ENCODE measurements around the gene GPRIN2.
"Not testable (repeated sequence)": the region's sequence is repeated elsewhere in the genome, so short reads cannot be mapped to it uniquely, and the experiment has no call there.

Gene GPRIN2

DNA sequence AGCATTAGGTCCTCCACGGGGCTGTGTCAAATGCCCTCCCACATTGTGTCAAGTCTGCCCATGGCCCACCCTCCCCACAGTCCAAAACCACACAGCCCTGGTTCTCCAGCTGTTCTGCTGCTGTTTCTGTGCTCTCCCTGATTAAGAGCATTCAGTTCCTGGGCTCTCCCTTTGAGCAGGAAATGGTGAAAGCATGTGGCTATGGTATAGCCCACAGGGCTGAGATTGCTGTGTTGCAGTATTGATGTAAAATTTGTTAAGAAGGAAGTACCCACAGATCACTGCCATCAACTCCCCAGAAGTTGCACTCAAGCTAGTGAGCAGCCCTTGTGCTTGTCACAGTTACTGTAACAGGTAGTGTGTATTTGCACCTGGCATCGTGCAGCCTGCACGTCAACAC, 31.8 kb upstream of the GPRIN2 start:
- H3K18ac ChIP-seq (ENCODE audit: low read length); H3K4me1 ChIP-seq (ENCODE audit: control insufficient read depth in 2 of 2, insufficient read depth in 1 of 2, low read depth in 1 of 2, low read length in 2 of 2); H2BK5ac ChIP-seq (ENCODE audit: low read length); H3K27ac ChIP-seq (replicated peaks; ENCODE audit: low read length); H3K14ac ChIP-seq (ENCODE audit: low read length); H2AFZ ChIP-seq (ENCODE audit: low read length); H3K4me2 ChIP-seq (ENCODE audit: insufficient read depth, low read length, poor library complexity, severe bottlenecking); H4K91ac ChIP-seq (ENCODE audit: low read depth, low read length, poor library complexity); DNase-seq (ENCODE audit: low spot score); H3K9ac ChIP-seq (ENCODE audit: low read depth, low read length, poor library complexity); H3K4me3 ChIP-seq (ENCODE audit: low read length in 2 of 2); H3K4ac ChIP-seq (ENCODE audit: low read length); H3K27me3 ChIP-seq (ENCODE audit: control insufficient read depth in 3 of 3, insufficient read depth in 3 of 3, low read depth in 1 of 3, low read length in 3 of 3); H2BK120ac ChIP-seq (ENCODE audit: low read depth, low read length); H2BK12ac ChIP-seq (ENCODE audit: low read length); H2BK15ac ChIP-seq (ENCODE audit: low read length); H3K23ac ChIP-seq (ENCODE audit: low read depth, low read length, poor library complexity); H2AK5ac ChIP-seq (ENCODE audit: low read depth, low read length); H3K79me1 ChIP-seq (ENCODE audit: low read depth, low read length); H3K36me3 ChIP-seq (replicated peaks in 1 of 2; ENCODE audit: control insufficient read depth in 2 of 2, insufficient read depth in 2 of 2, low read length in 2 of 2); H4K8ac ChIP-seq (ENCODE audit: low read depth, low read length); H3K9me3 ChIP-seq (replicated peaks in 1 of 2; ENCODE audit: control insufficient read depth in 2 of 2, insufficient read depth in 1 of 2, low read depth in 1 of 2, low read length in 2 of 2): not testable (repeated sequence)
- WGBS, 2 donors (ENCODE audit: extremely low coverage in 2 of 2, insufficient read length in 2 of 2, insufficient replicate concordance in 1 of 2) = no CpG with 5 or more reads among the region's 3 CpGs

DNA sequence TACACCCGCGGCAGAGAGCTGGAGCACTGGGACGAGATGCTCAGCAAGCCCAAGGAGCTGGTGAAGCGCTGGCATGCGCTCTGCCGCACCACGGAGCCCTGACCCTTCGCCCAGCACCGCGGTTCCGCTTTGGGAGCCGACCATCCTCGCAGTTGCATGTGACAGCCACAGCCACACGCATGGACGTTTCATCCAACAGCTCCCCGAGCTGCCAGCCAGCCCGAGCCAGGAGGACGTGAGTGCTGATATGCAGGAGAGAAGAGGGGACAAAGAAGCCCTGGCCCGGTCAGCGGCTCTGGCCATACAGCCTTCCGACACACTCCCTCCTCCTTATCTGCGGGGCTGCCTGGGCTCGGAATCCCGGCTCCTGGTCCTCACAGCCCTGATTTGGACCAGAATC, 31.1 kb upstream of the GPRIN2 start:
- not testable (repeated sequence) for H3K18ac ChIP-seq (ENCODE audit: low read length); H3K9ac ChIP-seq (ENCODE audit: low read depth, low read length, poor library complexity); H3K4me3 ChIP-seq (ENCODE audit: low read length in 2 of 2); H2BK15ac ChIP-seq (ENCODE audit: low read length); H3K23ac ChIP-seq (ENCODE audit: low read depth, low read length, poor library complexity); H3K14ac ChIP-seq (ENCODE audit: low read length); H4K8ac ChIP-seq (ENCODE audit: low read depth, low read length); DNase-seq (ENCODE audit: low spot score); H2AFZ ChIP-seq (ENCODE audit: low read length); H3K36me3 ChIP-seq (replicated peaks in 1 of 2; ENCODE audit: control insufficient read depth in 2 of 2, insufficient read depth in 2 of 2, low read length in 2 of 2); H3K9me3 ChIP-seq (replicated peaks in 1 of 2; ENCODE audit: control insufficient read depth in 2 of 2, insufficient read depth in 1 of 2, low read depth in 1 of 2, low read length in 2 of 2); H3K27me3 ChIP-seq (ENCODE audit: control insufficient read depth in 3 of 3, insufficient read depth in 3 of 3, low read depth in 1 of 3, low read length in 3 of 3); H3K79me1 ChIP-seq (ENCODE audit: low read depth, low read length); H2BK120ac ChIP-seq (ENCODE audit: low read depth, low read length); H2AK5ac ChIP-seq (ENCODE audit: low read depth, low read length); H4K91ac ChIP-seq (ENCODE audit: low read depth, low read length, poor library complexity); H2BK5ac ChIP-seq (ENCODE audit: low read length); H3K27ac ChIP-seq (replicated peaks; ENCODE audit: low read length); H3K4me2 ChIP-seq (ENCODE audit: insufficient read depth, low read length, poor library complexity, severe bottlenecking); H3K4me1 ChIP-seq (ENCODE audit: control insufficient read depth in 2 of 2, insufficient read depth in 1 of 2, low read depth in 1 of 2, low read length in 2 of 2); H2BK12ac ChIP-seq (ENCODE audit: low read length); H3K4ac ChIP-seq (ENCODE audit: low read length)
- WGBS, 2 donors (ENCODE audit: extremely low coverage in 2 of 2, insufficient read length in 2 of 2, insufficient replicate concordance in 1 of 2) = no CpG with 5 or more reads among the region's 24 CpGs

DNA sequence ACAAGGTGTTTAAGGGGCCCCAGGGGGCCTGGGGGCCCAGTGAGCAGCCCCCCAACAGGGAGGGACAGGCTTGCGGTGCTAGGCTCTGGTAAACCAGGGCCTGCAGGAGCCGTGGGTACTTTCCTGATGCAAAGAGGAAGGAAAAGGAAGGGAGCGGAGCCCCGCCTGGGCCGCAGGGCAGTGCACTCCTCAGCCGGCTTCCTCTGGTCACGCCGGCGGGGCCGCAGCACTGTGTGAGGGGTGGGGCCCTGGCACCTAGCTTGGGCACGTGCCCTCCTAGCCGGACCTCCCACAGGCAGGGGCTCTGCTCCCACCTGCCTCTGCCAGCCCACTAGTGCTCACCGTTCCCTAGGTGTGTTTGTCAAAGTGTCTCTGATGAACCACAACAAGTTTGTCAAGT, 28.8 kb upstream of the GPRIN2 start:
- H3K79me1 ChIP-seq (ENCODE audit: low read depth, low read length); H3K27me3 ChIP-seq (ENCODE audit: control insufficient read depth in 3 of 3, insufficient read depth in 3 of 3, low read depth in 1 of 3, low read length in 3 of 3); H4K8ac ChIP-seq (ENCODE audit: low read depth, low read length); H2AK5ac ChIP-seq (ENCODE audit: low read depth, low read length); H2AFZ ChIP-seq (ENCODE audit: low read length); H3K36me3 ChIP-seq (replicated peaks in 1 of 2; ENCODE audit: control insufficient read depth in 2 of 2, insufficient read depth in 2 of 2, low read length in 2 of 2); H3K27ac ChIP-seq (replicated peaks; ENCODE audit: low read length); H3K9me3 ChIP-seq (replicated peaks in 1 of 2; ENCODE audit: control insufficient read depth in 2 of 2, insufficient read depth in 1 of 2, low read depth in 1 of 2, low read length in 2 of 2); H3K18ac ChIP-seq (ENCODE audit: low read length); H4K91ac ChIP-seq (ENCODE audit: low read depth, low read length, poor library complexity); H3K4ac ChIP-seq (ENCODE audit: low read length); H3K14ac ChIP-seq (ENCODE audit: low read length); H2BK5ac ChIP-seq (ENCODE audit: low read length); H2BK120ac ChIP-seq (ENCODE audit: low read depth, low read length); H2BK15ac ChIP-seq (ENCODE audit: low read length); H3K23ac ChIP-seq (ENCODE audit: low read depth, low read length, poor library complexity); H2BK12ac ChIP-seq (ENCODE audit: low read length); DNase-seq (ENCODE audit: low spot score); H3K4me2 ChIP-seq (ENCODE audit: insufficient read depth, low read length, poor library complexity, severe bottlenecking); H3K9ac ChIP-seq (ENCODE audit: low read depth, low read length, poor library complexity); H3K4me1 ChIP-seq (ENCODE audit: control insufficient read depth in 2 of 2, insufficient read depth in 1 of 2, low read depth in 1 of 2, low read length in 2 of 2); H3K4me3 ChIP-seq (ENCODE audit: low read length in 2 of 2): not testable (repeated sequence)
- WGBS, 2 donors (ENCODE audit: extremely low coverage in 2 of 2, insufficient read length in 2 of 2, insufficient replicate concordance in 1 of 2) = no CpG with 5 or more reads among the region's 13 CpGs

DNA sequence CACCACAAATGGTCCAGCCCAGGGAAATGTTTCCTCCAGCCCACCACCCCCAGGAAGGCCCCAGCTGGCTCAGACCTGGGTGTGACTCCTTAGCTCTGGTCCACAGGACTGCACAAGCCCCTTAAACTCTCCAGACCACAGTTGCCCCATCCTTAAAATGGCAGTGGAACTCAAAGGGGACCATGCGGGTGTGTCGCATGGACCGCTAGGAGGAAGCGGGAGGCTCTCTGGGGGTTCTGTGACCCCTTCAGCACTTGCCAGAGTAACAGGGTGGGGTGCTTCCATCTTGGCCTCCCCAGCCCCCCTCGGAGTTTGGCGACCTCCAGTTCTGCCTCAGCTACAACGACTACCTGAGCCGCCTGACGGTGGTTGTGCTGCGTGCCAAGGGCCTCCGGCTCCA, 27.7 kb upstream of the GPRIN2 start:
- H2AFZ ChIP-seq (ENCODE audit: low read length); H3K4ac ChIP-seq (ENCODE audit: low read length); H2BK15ac ChIP-seq (ENCODE audit: low read length); H2BK5ac ChIP-seq (ENCODE audit: low read length); H3K23ac ChIP-seq (ENCODE audit: low read depth, low read length, poor library complexity); H3K18ac ChIP-seq (ENCODE audit: low read length); H3K27ac ChIP-seq (replicated peaks; ENCODE audit: low read length); DNase-seq (ENCODE audit: low spot score); H4K91ac ChIP-seq (ENCODE audit: low read depth, low read length, poor library complexity); H2AK5ac ChIP-seq (ENCODE audit: low read depth, low read length); H3K27me3 ChIP-seq (ENCODE audit: control insufficient read depth in 3 of 3, insufficient read depth in 3 of 3, low read depth in 1 of 3, low read length in 3 of 3); H3K36me3 ChIP-seq (replicated peaks in 1 of 2; ENCODE audit: control insufficient read depth in 2 of 2, insufficient read depth in 2 of 2, low read length in 2 of 2); H4K8ac ChIP-seq (ENCODE audit: low read depth, low read length); H3K9me3 ChIP-seq (replicated peaks in 1 of 2; ENCODE audit: control insufficient read depth in 2 of 2, insufficient read depth in 1 of 2, low read depth in 1 of 2, low read length in 2 of 2); H3K14ac ChIP-seq (ENCODE audit: low read length); H3K4me2 ChIP-seq (ENCODE audit: insufficient read depth, low read length, poor library complexity, severe bottlenecking); H3K4me3 ChIP-seq (ENCODE audit: low read length in 2 of 2); H3K4me1 ChIP-seq (ENCODE audit: control insufficient read depth in 2 of 2, insufficient read depth in 1 of 2, low read depth in 1 of 2, low read length in 2 of 2); H3K9ac ChIP-seq (ENCODE audit: low read depth, low read length, poor library complexity); H3K79me1 ChIP-seq (ENCODE audit: low read depth, low read length); H2BK120ac ChIP-seq (ENCODE audit: low read depth, low read length); H2BK12ac ChIP-seq (ENCODE audit: low read length): not testable (repeated sequence)
- no CpG with 5 or more reads among the region's 11 CpGs for WGBS, 2 donors (ENCODE audit: extremely low coverage in 2 of 2, insufficient read length in 2 of 2, insufficient replicate concordance in 1 of 2)
